ENCODE data around the gene DHX16.
"Not testable (repeated sequence)": the region's sequence is repeated elsewhere in the genome, so short reads cannot be mapped to it uniquely, and the experiment has no call there.

GRCh38 chr6:30722025-30722279 lies 49.1 kb upstream of the DHX16 start:
- not testable (repeated sequence) for TF ChIP-seq CTCF (optimal IDR thresholded peaks at IDR 0.05 in 1 of 3, IDR thresholded peaks at IDR 0.05 in 1 of 3, conservative IDR thresholded peaks at IDR 0.05 in 1 of 3; ENCODE audit: extremely low read depth in 1 of 3, insufficient read depth in 2 of 3, low read length in 3 of 3); EZH2 (IDR thresholded peaks at IDR 0.05; ENCODE audit: low read length)
